K562 (cell line): ENCODE data around the gene REG4. TPM values are rescaled to one million over a fixed set of nuclear protein-coding genes. Genes with fewer than 3 reads are reported as not detected.
A peak's percentile ranks its signal among the peaks of the same experiment; 100 is the strongest.

Experiments
- CBFA2T3 ChIP-seq: fragments of 450-650 bp; IDR thresholded peaks from 2 replicates; pipeline ENCODE4 v1.6.1; 2017
- CHD4 ChIP-seq: fragments of 200-600 bp; sonication (generic); IDR thresholded peaks from 3 replicates; pipeline ENCODE4 v1.6.1; 2012; ENCODE audit warnings: low read depth, mild to moderate bottlenecking, mixed read lengths, low read length, inconsistent platforms; ENCODE audit not compliant: insufficient read depth, insufficient replicate concordance, poor library complexity, severe bottlenecking
- ILF3 ChIP-seq: fragments of 450-650 bp; IDR thresholded peaks from 2 replicates; pipeline ENCODE4 v1.6.1; 2018; ENCODE audit warnings: antibody characterized with exemption, mild to moderate bottlenecking, moderate library complexity, borderline replicate concordance
- NCOA4 ChIP-seq: fragments of 450-650 bp; IDR thresholded peaks from 2 replicates; pipeline ENCODE4 v1.6.1; 2018; ENCODE audit warnings: mild to moderate bottlenecking; ENCODE audit not compliant: partially characterized antibody
- POLR2AphosphoS2 ChIP-seq: IDR thresholded peaks from 2 replicates; pipeline ENCODE4 v1.6.1; 2012; ENCODE audit warnings: low read length, improper control_type of control experiment
- PRMT5 ChIP-seq: sonication (generic); formaldehyde crosslinking; IDR thresholded peaks from 2 replicates; pipeline ENCODE4 v1.5.0; 2020; ENCODE audit warnings: missing genetic modification reagents
- SRSF9 ChIP-seq: fragments of 200-400 bp; formaldehyde crosslinking; IDR thresholded peaks from 2 replicates; pipeline ENCODE4 v1.6.1; 2017; ENCODE audit warnings: low read depth, low read length, borderline replicate concordance
- TEAD4 ChIP-seq, 2 experiments: sonication (generic) in 1 of 2; formaldehyde crosslinking in 1 of 2; IDR thresholded peaks; 2 replicates each; pipeline versions ENCODE4 v1.6.1 to v1.8.0; 2012 to 2022; ENCODE audit warnings: borderline replicate concordance in 1 of 2, inconsistent platforms in 1 of 2, low read length in 1 of 2, mild to moderate bottlenecking in 1 of 2, missing genetic modification reagents in 1 of 2
- TFAP4 ChIP-seq: sonication (generic); formaldehyde crosslinking; IDR thresholded peaks from 2 replicates; pipeline ENCODE4 v1.8.0; 2022; ENCODE audit warnings: missing genetic modification reagents, mild to moderate bottlenecking, moderate library complexity, borderline replicate concordance
- U2AF2 ChIP-seq: fragments of 200-400 bp; formaldehyde crosslinking; optimal IDR thresholded peaks from 2 replicates; pipeline ENCODE3; 2017; ENCODE audit warnings: low read depth, mild to moderate bottlenecking, low read length
- polyA plus RNA-seq, 8 experiments: library from polyadenylated mRNA; depleted of rRNA in 4 of 8; stranded (reverse) in 5 of 8; unstranded in 3 of 8; fragments of >200 nt; fragmentation: Nextera tagmentation in 2 of 8; fragmentation: Illumina TruSeq in 1 of 8; extraction: Ambion mirVana in 2 of 8; extraction: Trizol in 1 of 8; gene quantifications; 2 replicates each; pipeline versions ENCODE4 v1.2.1 to v1.2.3, GENCODE V29; 2011 to 2014; ENCODE audit warnings: inconsistent platforms in 1 of 8, missing spikeins in 1 of 8
- total RNA-seq, 7 experiments: library from RNA; depleted of rRNA in 6 of 7; stranded (reverse); fragments of >200 nt in 6 of 7; fragmentation: Illumina TruSeq in 2 of 7; extraction: Trizol in 2 of 7; gene quantifications; 2 replicates each; pipeline versions ENCODE4 v1.2.1 to v1.2.3, GENCODE V29; 2011 to 2021; ENCODE audit warnings: low replicate concordance in 1 of 7
- TF ChIP-seq, protein P1 (sequence below): sonication (generic); formaldehyde crosslinking; IDR thresholded peaks from 2 replicates; pipeline ENCODE4 v1.8.1; 2023; ENCODE audit warnings: mild to moderate bottlenecking, missing genetic modification reagents
- TF ChIP-seq, protein P2 (sequence below): fragments of 450-650 bp; IDR thresholded peaks from 2 replicates; pipeline ENCODE4 v1.6.1; 2016; ENCODE audit warnings: borderline replicate concordance

REG4 gene
- total and polyA plus RNA-seq, 9 of the 15 experiments (the other 6 are each of a cell fraction or from before 2014, with no cell fraction given) = not detected

- TF ChIP-seq TFAP4 (CRISPR knock-in tag) (peak; percentile 78), CHD4 (no peak), U2AF2 (no peak), NCOA4 (no peak), ILF3 (no peak), POLR2AphosphoS2 (no peak), PRMT5 (CRISPR knock-in tag) (no peak), SRSF9 (no peak), CBFA2T3 (peak; percentile 89), TEAD4 (IDR thresholded peaks at IDR 0.05; ENCODE audit: low read length) (peak; percentile 84), TEAD4 (CRISPR knock-in tag; IDR thresholded peaks at IDR 0.05; ENCODE audit: borderline replicate concordance) (no peak)
- TF ChIP-seq, protein P1, sequence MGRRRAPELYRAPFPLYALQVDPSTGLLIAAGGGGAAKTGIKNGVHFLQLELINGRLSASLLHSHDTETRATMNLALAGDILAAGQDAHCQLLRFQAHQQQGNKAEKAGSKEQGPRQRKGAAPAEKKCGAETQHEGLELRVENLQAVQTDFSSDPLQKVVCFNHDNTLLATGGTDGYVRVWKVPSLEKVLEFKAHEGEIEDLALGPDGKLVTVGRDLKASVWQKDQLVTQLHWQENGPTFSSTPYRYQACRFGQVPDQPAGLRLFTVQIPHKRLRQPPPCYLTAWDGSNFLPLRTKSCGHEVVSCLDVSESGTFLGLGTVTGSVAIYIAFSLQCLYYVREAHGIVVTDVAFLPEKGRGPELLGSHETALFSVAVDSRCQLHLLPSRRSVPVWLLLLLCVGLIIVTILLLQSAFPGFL (CRISPR knock-in tag) = no peak
- TF ChIP-seq, protein P2, sequence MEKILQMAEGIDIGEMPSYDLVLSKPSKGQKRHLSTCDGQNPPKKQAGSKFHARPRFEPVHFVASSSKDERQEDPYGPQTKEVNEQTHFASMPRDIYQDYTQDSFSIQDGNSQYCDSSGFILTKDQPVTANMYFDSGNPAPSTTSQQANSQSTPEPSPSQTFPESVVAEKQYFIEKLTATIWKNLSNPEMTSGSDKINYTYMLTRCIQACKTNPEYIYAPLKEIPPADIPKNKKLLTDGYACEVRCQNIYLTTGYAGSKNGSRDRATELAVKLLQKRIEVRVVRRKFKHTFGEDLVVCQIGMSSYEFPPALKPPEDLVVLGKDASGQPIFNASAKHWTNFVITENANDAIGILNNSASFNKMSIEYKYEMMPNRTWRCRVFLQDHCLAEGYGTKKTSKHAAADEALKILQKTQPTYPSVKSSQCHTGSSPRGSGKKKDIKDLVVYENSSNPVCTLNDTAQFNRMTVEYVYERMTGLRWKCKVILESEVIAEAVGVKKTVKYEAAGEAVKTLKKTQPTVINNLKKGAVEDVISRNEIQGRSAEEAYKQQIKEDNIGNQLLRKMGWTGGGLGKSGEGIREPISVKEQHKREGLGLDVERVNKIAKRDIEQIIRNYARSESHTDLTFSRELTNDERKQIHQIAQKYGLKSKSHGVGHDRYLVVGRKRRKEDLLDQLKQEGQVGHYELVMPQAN = no peak
These were observed 48.4 kb upstream of the REG4 start (continued) for GRCh38 chr1:119859647-119860046.
